Kidney epithelial cell (primary cell): ENCODE results near the gene TLK1. TPM values are rescaled to one million over a fixed set of nuclear protein-coding genes. Genes with fewer than 3 reads are reported as not detected.
"Not testable (repeated sequence)": the region's sequence is repeated elsewhere in the genome, so short reads cannot be mapped to it uniquely, and the experiment has no call there.

Experiments
- DNase-seq: peaks from one replicate; pipeline ENCODE4 v3.0.0-alpha.2; 2010; ENCODE audit warnings: low read depth
- H3K27me3 ChIP-seq: 2 replicates; pipeline ENCODE4 v1.6.0; 2011; ENCODE audit warnings: low read length; ENCODE audit not compliant: control insufficient read depth, insufficient read depth
- H3K36me3 ChIP-seq: 2 replicates; pipeline ENCODE4 v1.5.1; 2011; ENCODE audit warnings: low read length; ENCODE audit not compliant: control insufficient read depth, insufficient read depth
- H3K4me3 ChIP-seq: 2 replicates; pipeline ENCODE4 v1.5.1; 2011; ENCODE audit warnings: low read depth, mild to moderate bottlenecking, control low read depth, low read length
- CTCF ChIP-seq: IDR thresholded peaks from 2 replicates; pipeline ENCODE4 v1.5.1; 2011; ENCODE audit warnings: mild to moderate bottlenecking, moderate library complexity, low read length, control low read depth, inconsistent platforms; ENCODE audit not compliant: insufficient read depth, poor library complexity, severe bottlenecking
- total RNA-seq: library from RNA; depleted of rRNA; stranded (reverse); fragments of >200 nt; gene quantifications from 2 replicates; pipeline ENCODE4 v1.2.3, GENCODE V29; 2015

The TLK1 gene
- total RNA-seq, 1 donor from 2014 or later = 24.4 TPM

GRCh38 chr2:171167352-171167997 lies 6.8 kb upstream of the TLK1 start:
- no peaks in the 10 kb centered on the region for H3K36me3 ChIP-seq
- no peak overlapping the region for H3K4me3 ChIP-seq
- no peak for TF ChIP-seq CTCF
- no peak for DNase-seq
- no peaks in the 10 kb centered on the region for H3K27me3 ChIP-seq

- DNase-seq = no peak
- no peak overlapping the region for H3K4me3 ChIP-seq
- H3K27me3 ChIP-seq = no peaks in the 10 kb centered on the region
- H3K36me3 ChIP-seq = no peaks in the 10 kb centered on the region
- no peak for TF ChIP-seq CTCF
Measured at GRCh38 chr2:171166328-171166983, 5.8 kb upstream of the TLK1 start.

GRCh38 chr2:171165967-171166327 lies 5.3 kb upstream of the TLK1 start:
- TF ChIP-seq CTCF = no peak
- no peak for DNase-seq
- H3K4me3 ChIP-seq = no peak overlapping the region
- no peaks in the 10 kb centered on the region for H3K27me3 ChIP-seq
- H3K36me3 ChIP-seq = no peaks in the 10 kb centered on the region

GRCh38 chr2:171163261-171163660 lies 2.6 kb upstream of the TLK1 start:
- no peak for DNase-seq

GRCh38 chr2:171162522-171163197 lies 2.0 kb upstream of the TLK1 start:
- not testable (repeated sequence) for H3K27me3 ChIP-seq, H3K4me3 ChIP-seq, DNase-seq, H3K36me3 ChIP-seq

More at GRCh38 chr2:171163261-171163660, 2.6 kb upstream of the TLK1 start:
- no peak overlapping the region for H3K4me3 ChIP-seq
- no peaks in the 10 kb centered on the region for H3K36me3 ChIP-seq
- H3K27me3 ChIP-seq = no peaks in the 10 kb centered on the region
- TF ChIP-seq CTCF = no peak

- no peak for TF ChIP-seq CTCF
Measured at GRCh38 chr2:171160956-171161740, 455 bp upstream of the TLK1 start.

More at GRCh38 chr2:171160956-171161740, 455 bp upstream of the TLK1 start:
- H3K27me3 ChIP-seq = no peaks in the 10 kb centered on the region
- peak; percentile 26 for DNase-seq
- H3K4me3 ChIP-seq = peak overlapping the region; percentile 97
- H3K36me3 ChIP-seq = no peaks in the 10 kb centered on the region
